Neural cell (in vitro differentiated cells): Measurements from ENCODE around the gene RMRP. TPM values are rescaled to one million over a fixed set of nuclear protein-coding genes. Genes with fewer than 3 reads are reported as not detected.

ENCODE experiments used
- H2AFZ ChIP-seq: fragments of 200-600, 300-800 bp; sonication (generic), shearing (Covaris generic); 2 replicates; pipeline ENCODE4 v1.6.0; 2014; ENCODE audit warnings: low read depth, mild to moderate bottlenecking, antibody characterized with exemption, low read length, moderate library complexity
- H3F3A ChIP-seq: fragments of 200-600 bp; shearing (Covaris generic); 2 replicates; pipeline ENCODE4 v1.6.1; 2016; ENCODE audit warnings: mild to moderate bottlenecking, moderate library complexity, mixed read lengths, antibody characterized with exemption, low read length; ENCODE audit not compliant: insufficient read depth, poor library complexity, severe bottlenecking
- H3K27ac ChIP-seq: fragments of 200-600, 300-800 bp; sonication (generic), shearing (Covaris generic); 2 replicates; pipeline ENCODE4 v1.5.1; 2014; ENCODE audit warnings: mild to moderate bottlenecking, low read length, moderate library complexity
- H3K27me3 ChIP-seq: fragments of 300-800, 200-600 bp; sonication (generic), shearing (Covaris generic); 2 replicates; pipeline ENCODE4 v1.6.0; 2014; ENCODE audit warnings: mild to moderate bottlenecking, low read depth, low read length, moderate library complexity; ENCODE audit not compliant: insufficient read depth
- H3K36me3 ChIP-seq: fragments of 300-800, 200-600 bp; sonication (generic), shearing (Covaris generic); 2 replicates; pipeline ENCODE4 v1.5.1; 2014; ENCODE audit warnings: mild to moderate bottlenecking, antibody characterized with exemption, low read length, moderate library complexity; ENCODE audit not compliant: insufficient read depth
- H3K4me2 ChIP-seq: fragments of 300-800, 200-600 bp; sonication (generic), shearing (Covaris generic); 2 replicates; pipeline ENCODE4 v1.6.0; 2014; ENCODE audit warnings: mild to moderate bottlenecking, low read length
- H3K4me3 ChIP-seq: fragments of 300-800, 200-600 bp; sonication (generic), shearing (Covaris generic); 2 replicates; pipeline ENCODE4 v1.5.1; 2014; ENCODE audit warnings: mild to moderate bottlenecking, low read length, moderate library complexity
- H3K79me2 ChIP-seq: fragments of 200-600 bp; shearing (Covaris generic); replicated peaks from 2 replicates; pipeline ENCODE4 v1.6.0; 2014; ENCODE audit warnings: mild to moderate bottlenecking, low read length, moderate library complexity; ENCODE audit not compliant: insufficient read depth
- H3K9ac ChIP-seq: fragments of 300-800, 200-600 bp; sonication (generic), shearing (Covaris generic); 2 replicates; pipeline ENCODE4 v1.6.1; 2016; ENCODE audit warnings: mild to moderate bottlenecking, low read length, mixed read lengths
- H3K9me2 ChIP-seq: fragments of 200-600 bp; shearing (Covaris generic); 2 replicates; pipeline ENCODE4 v1.6.1; 2016; ENCODE audit warnings: mild to moderate bottlenecking, low read length, mixed read lengths; ENCODE audit not compliant: insufficient read depth
- H3K9me3 ChIP-seq: fragments of 200-600, 300-800 bp; sonication (generic), shearing (Covaris generic); 2 replicates; pipeline ENCODE4 v1.6.1; 2016; ENCODE audit warnings: mild to moderate bottlenecking, mixed run types, low read length, moderate library complexity, mixed read lengths
- H4K20me1 ChIP-seq: fragments of 200-600 bp; shearing (Covaris generic); 2 replicates; pipeline ENCODE4 v1.6.1; 2016; ENCODE audit warnings: mild to moderate bottlenecking, mixed run types; ENCODE audit not compliant: insufficient read depth
- EP300 ChIP-seq: fragments of 450-650 bp; conservative IDR thresholded peaks from 2 replicates; pipeline ENCODE4 v1.6.1; 2014; ENCODE audit warnings: antibody characterized with exemption, mild to moderate bottlenecking, moderate library complexity; ENCODE audit not compliant: poor library complexity, severe bottlenecking
- EZH2 ChIP-seq: fragments of 200-600, 300-800 bp; shearing (Covaris generic), sonication (generic); IDR thresholded peaks from 2 replicates; pipeline ENCODE4 v1.6.1; 2014; ENCODE audit warnings: antibody characterized with exemption, low read length, borderline replicate concordance, mild to moderate bottlenecking; ENCODE audit not compliant: insufficient read depth, poor library complexity, severe bottlenecking
- MXI1 ChIP-seq: fragments of 450-650 bp; conservative IDR thresholded peaks from 2 replicates; pipeline ENCODE4 v1.6.1; 2014; ENCODE audit warnings: antibody characterized with exemption, mild to moderate bottlenecking; ENCODE audit not compliant: poor library complexity, severe bottlenecking
- POLR2AphosphoS5 ChIP-seq: IDR thresholded peaks from 2 replicates; pipeline ENCODE4 v1.6.1; 2012
- RAD21 ChIP-seq: fragments of 450-650 bp; conservative IDR thresholded peaks from 2 replicates; pipeline ENCODE4 v1.6.1; 2014; ENCODE audit warnings: antibody characterized with exemption, mild to moderate bottlenecking, moderate library complexity
- SMC3 ChIP-seq: fragments of 450-650 bp; conservative IDR thresholded peaks from 2 replicates; pipeline ENCODE4 v1.6.1; 2014; ENCODE audit warnings: antibody characterized with exemption, mild to moderate bottlenecking, moderate library complexity; ENCODE audit not compliant: poor library complexity
- TAF1 ChIP-seq: IDR thresholded peaks from 2 replicates; pipeline ENCODE4 v1.6.1; 2012; ENCODE audit warnings: low read depth
- polyA plus RNA-seq: library from polyadenylated mRNA; depleted of rRNA; stranded (reverse); fragments of >200 nt; gene quantifications from 2 replicates; pipeline ENCODE4 v1.2.3, GENCODE V29; 2014
- TF ChIP-seq, protein P1 (sequence below): IDR thresholded peaks from 2 replicates; pipeline ENCODE4 v1.6.1; 2012; ENCODE audit warnings: borderline replicate concordance
- TF ChIP-seq, protein P2 (sequence below): fragments of 450-650 bp; IDR thresholded peaks from 2 replicates; pipeline ENCODE4 v1.5.1; 2014; ENCODE audit warnings: antibody characterized with exemption, mild to moderate bottlenecking, moderate library complexity; ENCODE audit not compliant: poor library complexity, severe bottlenecking

RMRP gene
- polyA plus RNA-seq, 1 donor from 2014 or later = not detected

DNA sequence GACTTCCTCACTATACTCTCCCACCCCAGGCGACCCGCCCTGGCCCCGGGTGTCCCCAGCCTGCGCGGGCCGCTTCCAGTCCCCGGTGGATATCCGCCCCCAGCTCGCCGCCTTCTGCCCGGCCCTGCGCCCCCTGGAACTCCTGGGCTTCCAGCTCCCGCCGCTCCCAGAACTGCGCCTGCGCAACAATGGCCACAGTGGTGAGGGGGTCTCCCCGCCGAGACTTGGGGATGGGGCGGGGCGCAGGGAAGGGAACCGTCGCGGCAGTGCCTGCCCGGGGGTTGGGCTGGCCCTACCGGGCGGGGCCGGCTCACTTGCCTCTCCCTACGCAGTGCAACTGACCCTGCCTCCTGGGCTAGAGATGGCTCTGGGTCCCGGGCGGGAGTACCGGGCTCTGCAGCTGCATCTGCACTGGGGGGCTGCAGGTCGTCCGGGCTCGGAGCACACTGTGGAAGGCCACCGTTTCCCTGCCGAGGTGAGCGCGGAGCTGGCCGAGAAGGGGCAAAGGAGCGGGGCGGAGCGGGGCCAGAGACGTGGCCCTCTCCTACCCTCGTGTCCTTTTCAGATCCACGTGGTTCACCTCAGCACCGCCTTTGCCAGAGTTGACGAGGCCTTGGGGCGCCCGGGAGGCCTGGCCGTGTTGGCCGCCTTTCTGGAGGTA is 18.0 kb upstream of the RMRP start:
- H3K79me2 ChIP-seq = no peaks in the 10 kb centered on the region
- H3K27me3 ChIP-seq = no peaks in the 10 kb centered on the region
- H3K4me3 ChIP-seq = peak overlapping the region; percentile 59
- no peak overlapping the region for H3K27ac ChIP-seq
- no peaks in the 10 kb centered on the region for H3K9me3 ChIP-seq
- H3K9ac ChIP-seq = peak overlapping the region; percentile 12
- H3K9me2 ChIP-seq = no peaks in the 10 kb centered on the region
- no peak overlapping the region for H3K4me2 ChIP-seq
- H2AFZ ChIP-seq = peak overlapping the region; percentile 21
- no peaks in the 10 kb centered on the region for H3K36me3 ChIP-seq
- no peaks in the 10 kb centered on the region for H3F3A ChIP-seq
- no peaks in the 10 kb centered on the region for H4K20me1 ChIP-seq
- TF ChIP-seq SMC3 = no peak
- no peak for TF ChIP-seq TAF1
- TF ChIP-seq, protein P1, sequence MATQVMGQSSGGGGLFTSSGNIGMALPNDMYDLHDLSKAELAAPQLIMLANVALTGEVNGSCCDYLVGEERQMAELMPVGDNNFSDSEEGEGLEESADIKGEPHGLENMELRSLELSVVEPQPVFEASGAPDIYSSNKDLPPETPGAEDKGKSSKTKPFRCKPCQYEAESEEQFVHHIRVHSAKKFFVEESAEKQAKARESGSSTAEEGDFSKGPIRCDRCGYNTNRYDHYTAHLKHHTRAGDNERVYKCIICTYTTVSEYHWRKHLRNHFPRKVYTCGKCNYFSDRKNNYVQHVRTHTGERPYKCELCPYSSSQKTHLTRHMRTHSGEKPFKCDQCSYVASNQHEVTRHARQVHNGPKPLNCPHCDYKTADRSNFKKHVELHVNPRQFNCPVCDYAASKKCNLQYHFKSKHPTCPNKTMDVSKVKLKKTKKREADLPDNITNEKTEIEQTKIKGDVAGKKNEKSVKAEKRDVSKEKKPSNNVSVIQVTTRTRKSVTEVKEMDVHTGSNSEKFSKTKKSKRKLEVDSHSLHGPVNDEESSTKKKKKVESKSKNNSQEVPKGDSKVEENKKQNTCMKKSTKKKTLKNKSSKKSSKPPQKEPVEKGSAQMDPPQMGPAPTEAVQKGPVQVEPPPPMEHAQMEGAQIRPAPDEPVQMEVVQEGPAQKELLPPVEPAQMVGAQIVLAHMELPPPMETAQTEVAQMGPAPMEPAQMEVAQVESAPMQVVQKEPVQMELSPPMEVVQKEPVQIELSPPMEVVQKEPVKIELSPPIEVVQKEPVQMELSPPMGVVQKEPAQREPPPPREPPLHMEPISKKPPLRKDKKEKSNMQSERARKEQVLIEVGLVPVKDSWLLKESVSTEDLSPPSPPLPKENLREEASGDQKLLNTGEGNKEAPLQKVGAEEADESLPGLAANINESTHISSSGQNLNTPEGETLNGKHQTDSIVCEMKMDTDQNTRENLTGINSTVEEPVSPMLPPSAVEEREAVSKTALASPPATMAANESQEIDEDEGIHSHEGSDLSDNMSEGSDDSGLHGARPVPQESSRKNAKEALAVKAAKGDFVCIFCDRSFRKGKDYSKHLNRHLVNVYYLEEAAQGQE = no peak
- TF ChIP-seq, protein P2, sequence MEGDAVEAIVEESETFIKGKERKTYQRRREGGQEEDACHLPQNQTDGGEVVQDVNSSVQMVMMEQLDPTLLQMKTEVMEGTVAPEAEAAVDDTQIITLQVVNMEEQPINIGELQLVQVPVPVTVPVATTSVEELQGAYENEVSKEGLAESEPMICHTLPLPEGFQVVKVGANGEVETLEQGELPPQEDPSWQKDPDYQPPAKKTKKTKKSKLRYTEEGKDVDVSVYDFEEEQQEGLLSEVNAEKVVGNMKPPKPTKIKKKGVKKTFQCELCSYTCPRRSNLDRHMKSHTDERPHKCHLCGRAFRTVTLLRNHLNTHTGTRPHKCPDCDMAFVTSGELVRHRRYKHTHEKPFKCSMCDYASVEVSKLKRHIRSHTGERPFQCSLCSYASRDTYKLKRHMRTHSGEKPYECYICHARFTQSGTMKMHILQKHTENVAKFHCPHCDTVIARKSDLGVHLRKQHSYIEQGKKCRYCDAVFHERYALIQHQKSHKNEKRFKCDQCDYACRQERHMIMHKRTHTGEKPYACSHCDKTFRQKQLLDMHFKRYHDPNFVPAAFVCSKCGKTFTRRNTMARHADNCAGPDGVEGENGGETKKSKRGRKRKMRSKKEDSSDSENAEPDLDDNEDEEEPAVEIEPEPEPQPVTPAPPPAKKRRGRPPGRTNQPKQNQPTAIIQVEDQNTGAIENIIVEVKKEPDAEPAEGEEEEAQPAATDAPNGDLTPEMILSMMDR = no peak
- TF ChIP-seq MXI1 = no peak
- TF ChIP-seq EP300 = no peak
- TF ChIP-seq RAD21 = no peak
- no peak for TF ChIP-seq EZH2
- no peak for TF ChIP-seq POLR2AphosphoS5

DNA sequence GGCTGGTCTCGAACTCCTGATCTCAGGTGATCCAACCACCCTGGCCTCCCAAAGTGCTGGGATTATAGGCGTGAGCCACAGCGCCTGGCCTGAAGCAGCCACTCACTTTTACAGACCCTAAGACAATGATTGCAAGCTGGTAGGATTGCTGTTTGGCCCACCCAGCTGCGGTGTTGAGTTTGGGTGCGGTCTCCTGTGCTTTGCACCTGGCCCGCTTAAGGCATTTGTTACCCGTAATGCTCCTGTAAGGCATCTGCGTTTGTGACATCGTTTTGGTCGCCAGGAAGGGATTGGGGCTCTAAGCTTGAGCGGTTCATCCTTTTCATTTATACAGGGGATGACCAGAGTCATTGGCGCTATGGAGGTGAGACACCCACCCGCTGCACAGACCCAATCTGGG is 17.4 kb upstream of the RMRP start:
- Histone ChIP-seq H4K20me1 (no peaks in the 10 kb centered on the region), H3K27ac (no peak overlapping the region), H2AFZ (peak overlapping the region; percentile 14), H3K36me3 (no peaks in the 10 kb centered on the region), H3K9me3 (no peaks in the 10 kb centered on the region), H3K79me2 (no peaks in the 10 kb centered on the region), H3K4me2 (no peak overlapping the region), H3K4me3 (peak overlapping the region; percentile 59), H3K9me2 (no peaks in the 10 kb centered on the region), H3K9ac (no peak overlapping the region), H3F3A (no peaks in the 10 kb centered on the region), H3K27me3 (no peaks in the 10 kb centered on the region)
- TF ChIP-seq SMC3 (no peak), EZH2 (no peak), MXI1 (no peak), RAD21 (no peak), EP300 (no peak), TAF1 (no peak), POLR2AphosphoS5 (no peak)
- TF ChIP-seq, protein P2 = no peak
- TF ChIP-seq, protein P1 = no peak
